Gastrocnemius medialis (tissue), 4 donors: ENCODE measurements around the gene MRPL11. TPM values are rescaled to one million over a fixed set of nuclear protein-coding genes. Genes with fewer than 3 reads are reported as not detected.

Experiments
- ATAC-seq, 2 donors: fragments of 150-250 bp; one replicate each; pipeline ENCODE4 v1.9.1; 2016
- DNase-seq, 2 donors: peaks; one replicate each; pipeline ENCODE4 v3.0.0-alpha.2; 2019
- H3K27ac ChIP-seq, 4 donors: fragments of 200-600 bp; sonication (generic); 1 replicate in 1 of 4; 2 replicates in 3 of 4; pipeline ENCODE4 v1.5.1; 2016 to 2018; ENCODE audit warnings: mild to moderate bottlenecking in 2 of 4, moderate library complexity in 1 of 4
- H3K27me3 ChIP-seq, 3 donors: fragments of 200-600 bp; sonication (generic) in 2 of 3; 1 replicate in 1 of 3; 2 replicates in 2 of 3; pipeline versions ENCODE4 v1.5.1 to v1.6.0; 2016 to 2019; ENCODE audit warnings: mild to moderate bottlenecking in 1 of 3, moderate library complexity in 1 of 3
- H3K36me3 ChIP-seq, 2 donors: fragments of 200-600 bp; sonication (generic) in 1 of 2; one replicate each; pipeline ENCODE4 v1.5.1; 2017 to 2018
- H3K4me1 ChIP-seq, 2 donors: fragments of 200-600 bp; sonication (generic) in 1 of 2; one replicate each; pipeline ENCODE4 v1.5.1; 2016 to 2017; ENCODE audit warnings: mild to moderate bottlenecking in 2 of 2
- H3K4me3 ChIP-seq, 4 donors: fragments of 200-600 bp; sonication (generic) in 3 of 4; 1 replicate in 1 of 4; 2 replicates in 3 of 4; pipeline ENCODE4 v1.5.1; 2016 to 2019; ENCODE audit warnings: mild to moderate bottlenecking in 2 of 4
- H3K9me3 ChIP-seq, 3 donors: fragments of 200-600 bp; sonication (generic) in 2 of 3; 1 replicate in 1 of 3; 2 replicates in 2 of 3; pipeline ENCODE4 v1.5.1; 2016 to 2019
- CTCF ChIP-seq, 5 experiments: fragments of 450-650 bp in 3 of 5; fragments of 200-600 bp in 2 of 5; sonication (generic) in 2 of 5; IDR thresholded peaks in 4 of 5; conservative IDR thresholded peaks in 1 of 5; 1 replicate in 4 of 5; 2 replicates in 1 of 5; pipeline ENCODE4 v1.5.1; 2016 to 2019; ENCODE audit warnings: antibody characterized with exemption in 5 of 5, mild to moderate bottlenecking in 3 of 5, moderate library complexity in 3 of 5
- POLR2A ChIP-seq, 2 donors: fragments of 450-650 bp; IDR thresholded peaks; one replicate each; pipeline ENCODE4 v1.6.1; 2017; ENCODE audit warnings: antibody characterized with exemption in 2 of 2, mild to moderate bottlenecking in 2 of 2, moderate library complexity in 2 of 2
- in situ Hi-C, 4 donors: fragments of 200-750 bp; cut with MboI; loops; one replicate each; pipeline versions ENCODE4 v1.15.0 to v1.8.0; 2017; ENCODE audit warnings: low sequenced_read_pairs in 4 of 4
- intact Hi-C: fragments of 100-400 bp; cut with DNase I; formaldehyde crosslinking; loops from one replicate; pipeline ENCODE4 v1.15.1; 2023; ENCODE audit warnings: low total_unique reads
- total RNA-seq, 4 donors: library from RNA; depleted of rRNA; stranded (reverse); fragments of >200 nt; gene quantifications; one replicate each; pipeline versions ENCODE4 v1.1.0 to v1.2.3, GENCODE V29; 2016

The MRPL11 gene
- total RNA-seq, 4 donors from 2014 or later = 35.1 to 64.1 (median 52.5) TPM

GRCh38 chr11:66467756-66468155, 29.1 kb upstream of the MRPL11 start:
- Histone ChIP-seq H3K4me1 (peaks cover 6 to 10% of the 10 kb centered on the region in 2 donors), H3K9me3 (no peaks in the 10 kb centered on the region), H3K27me3 (no peaks in the 10 kb centered on the region), H3K27ac (peak overlapping the region in 3 of 4 donors; percentile 46 to 73 (median 68)), H3K36me3 (peaks cover 0 to 21% of the 10 kb centered on the region in 2 donors), H3K4me3 (peak overlapping the region; percentile 61 to 75 (median 70))
- DNase-seq = no peak
- intact Hi-C loops (loop anchor here (2.0 to 5.0 kb wide), 2 partner anchors 43 to 170 kb away; partner anchors contain the start of genes BBS1 and RBM4), in situ Hi-C loops (no loop called here)
- no peak for ATAC-seq
- no peak for TF ChIP-seq POLR2A (IDR thresholded peaks at IDR 0.05)
- TF ChIP-seq CTCF (IDR thresholded peaks at IDR 0.05 in 4 of 5, conservative IDR thresholded peaks at IDR 0.05 in 1 of 5) = no peak

- TF ChIP-seq POLR2A (IDR thresholded peaks at IDR 0.05) (no peak), CTCF (IDR thresholded peaks at IDR 0.05 in 4 of 5, conservative IDR thresholded peaks at IDR 0.05 in 1 of 5) (peak in 4 of 5 experiments; percentile 44 to 67 (median 54))
- Histone ChIP-seq H3K27me3 (no peaks in the 10 kb centered on the region), H3K4me1 (peaks cover 6 to 10% of the 10 kb centered on the region in 2 donors), H3K36me3 (peaks cover 0 to 15% of the 10 kb centered on the region in 2 donors), H3K9me3 (no peaks in the 10 kb centered on the region), H3K27ac (peak overlapping the region; percentile 46 to 80 (median 70)), H3K4me3 (peak overlapping the region; percentile 61 to 75 (median 70))
- ATAC-seq (peak; percentile 51 to 61), DNase-seq (no peak)
- in situ Hi-C loops (no loop called here), intact Hi-C loops (loop anchor here (2.0 to 5.0 kb wide), 2 partner anchors 44 to 170 kb away; partner anchors contain the start of genes BBS1 and RBM4)
These were observed 28.5 kb upstream of the MRPL11 start for GRCh38 chr11:66467034-66467659.

- peak; percentile 87 to 92 for ATAC-seq
These were observed 27.8 kb upstream of the MRPL11 start, which contains the start of gene PELI3 for GRCh38 chr11:66466225-66467033. Gene PELI3 (plus strand): TSS chr11:66466905. CDS start chr11:66468129, 1,224 bp downstream.

More at GRCh38 chr11:66466225-66467033, 27.8 kb upstream of the MRPL11 start, which contains the start of gene PELI3:
- Histone ChIP-seq H3K4me3 (peak within 1 kb of the TSS; percentile 61 to 89 (median 70)), H3K4me1 (peaks cover 6 to 10% of the 10 kb centered on the region in 2 donors), H3K27me3 (no peaks in the 10 kb centered on the region), H3K9me3 (no peaks in the 10 kb centered on the region), H3K27ac (peak within 1 kb of the TSS; percentile 73 to 81 (median 78)), H3K36me3 (peaks cover 0 to 10% of the 10 kb centered on the region in 2 donors)
- DNase-seq = peak; percentile 87 to 90
- TF ChIP-seq CTCF (IDR thresholded peaks at IDR 0.05 in 4 of 5, conservative IDR thresholded peaks at IDR 0.05 in 1 of 5) (no peak), POLR2A (IDR thresholded peaks at IDR 0.05) (peak in 1 of 2 donors; percentile 71)
- in situ Hi-C loops (no loop called here), intact Hi-C loops (loop anchor here (1.0 to 5.0 kb wide), 4 partner anchors 14 to 212 kb away; partner anchors contain the start of genes BBS1, DPP3 and RBM4)
